Activated CD4-positive, alpha-beta T cell treated with anti-CD3 and anti-CD28 coated beads for 24 hours (primary cell): ENCODE data around the gene SPATA31A5.
"Not testable (repeated sequence)": the region's sequence is repeated elsewhere in the genome, so short reads cannot be mapped to it uniquely, and the experiment has no call there.

ENCODE experiments used
- DNase-seq, 2 donors: peaks; one replicate each; pipeline ENCODE4 v3.0.0-alpha.2; 2020; ENCODE audit warnings: low read depth in 2 of 2

SPATA31A5 gene

GRCh38 chr9:60914107-60914506 lies at the start of gene SPATA31A5:
SPATA31A5 (plus strand) TSS chr9:60914407; CDS start chr9:60914436, 29 bp downstream.
- not testable (repeated sequence) for DNase-seq

- not testable (repeated sequence) for DNase-seq
Observed at GRCh38 chr9:60962990-60963350, 48.8 kb downstream of the SPATA31A5 start.

DNA sequence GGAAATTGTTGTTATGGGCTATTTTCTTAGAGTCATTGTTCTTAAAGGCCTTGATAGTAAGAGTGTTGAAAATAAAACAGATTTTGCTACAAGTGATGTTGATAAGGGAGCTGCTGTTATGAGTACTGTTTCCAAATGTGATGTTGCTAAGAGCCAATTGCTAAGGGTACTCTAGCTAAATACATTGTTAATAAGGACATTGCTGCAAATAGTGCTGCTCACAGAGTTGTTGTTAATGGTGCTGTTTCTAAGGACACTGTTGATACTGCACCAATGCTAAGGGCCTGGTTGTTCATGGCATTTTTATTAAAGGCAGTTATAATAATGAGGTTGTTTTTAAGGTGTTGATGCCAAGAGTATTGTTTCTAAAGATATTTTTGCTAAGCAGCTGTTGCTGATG lies 52.2 kb downstream of the SPATA31A5 start:
- not testable (repeated sequence) for DNase-seq
